SK-N-MC (cell line): Measurements from ENCODE around the gene ZNF827.

Source experiments
- EZH2 ChIP-seq: fragments of 200-600 bp; sonication (generic); IDR thresholded peaks from one replicate; pipeline ENCODE4 v1.6.1; 2017; ENCODE audit warnings: antibody characterized with exemption
- POLR2AphosphoS5 ChIP-seq: IDR thresholded peaks from 2 replicates; pipeline ENCODE4 v1.6.1; 2012; ENCODE audit warnings: mild to moderate bottlenecking, low read depth, low read length, borderline replicate concordance

DNA sequence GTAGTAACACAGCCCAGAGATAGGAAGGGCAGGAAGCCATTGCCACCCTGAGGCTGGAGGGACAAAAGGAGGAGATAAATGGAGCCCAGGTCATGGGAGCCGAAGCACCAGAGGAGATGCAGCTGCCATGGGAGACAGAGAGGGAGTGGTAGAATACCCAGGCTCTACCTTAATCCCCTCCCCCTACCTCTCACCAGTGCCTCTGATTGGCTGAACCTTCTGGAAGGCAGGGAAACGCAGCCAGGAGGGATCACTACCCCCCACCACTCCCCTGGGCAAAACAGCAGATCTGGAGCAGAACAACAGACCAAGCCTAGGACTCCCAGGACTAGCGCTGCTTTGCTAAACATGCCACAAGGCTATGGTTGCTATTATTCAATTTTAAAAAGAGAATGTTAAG is 114.2 kb downstream of the ZNF827 start:
- TF ChIP-seq EZH2 (no peak), POLR2AphosphoS5 (no peak)
